Lung (tissue), 12 donors: ENCODE results near the gene SEMA4D. TPM values are rescaled to one million over a fixed set of nuclear protein-coding genes. Genes with fewer than 3 reads are reported as not detected.

Experiments used
- ATAC-seq: fragments of 200-7000 bp; cut with Tn5 transposase; one replicate; pipeline ENCODE4 v1.9.1; 2020; ENCODE audit warnings: moderate number of reproducible peaks; ENCODE audit not compliant: insufficient read depth, low FRiP score
- DNase-seq, 3 donors: peaks; one replicate each; pipeline ENCODE4 v3.0.0-alpha.2; 2013 to 2017
- H3K27ac ChIP-seq, 2 donors: one replicate each; pipeline ENCODE4 v1.5.1; 2013; ENCODE audit warnings: mild to moderate bottlenecking in 2 of 2, moderate library complexity in 2 of 2, control low read depth in 1 of 2, inconsistent platforms in 1 of 2, low read depth in 1 of 2, low read length in 1 of 2
- H3K27me3 ChIP-seq, 3 donors: one replicate each; pipeline ENCODE4 v1.5.1; 2013; ENCODE audit warnings: low read length in 2 of 3; ENCODE audit not compliant: control insufficient read depth in 3 of 3, insufficient read depth in 3 of 3
- H3K36me3 ChIP-seq, 4 donors: one replicate each; pipeline ENCODE4 v1.5.1; 2013; ENCODE audit warnings: low read length in 4 of 4, mild to moderate bottlenecking in 1 of 4, moderate library complexity in 1 of 4; ENCODE audit not compliant: control insufficient read depth in 4 of 4, insufficient read depth in 4 of 4
- H3K4me1 ChIP-seq, 5 donors: one replicate each; pipeline ENCODE4 v1.5.1; 2013; ENCODE audit warnings: low read length in 5 of 5, mild to moderate bottlenecking in 2 of 5, moderate library complexity in 1 of 5; ENCODE audit not compliant: control insufficient read depth in 5 of 5, insufficient read depth in 5 of 5
- H3K4me3 ChIP-seq: one replicate; pipeline ENCODE4 v1.5.1; 2013; ENCODE audit warnings: mild to moderate bottlenecking, control low read depth, moderate library complexity
- H3K9ac ChIP-seq, 2 donors: one replicate each; pipeline ENCODE4 v1.5.1; 2013; ENCODE audit warnings: low read length in 2 of 2, control low read depth in 1 of 2; ENCODE audit not compliant: insufficient read depth in 1 of 2
- H3K9me3 ChIP-seq, 4 donors: one replicate each; pipeline ENCODE4 v1.5.1; 2013; ENCODE audit warnings: low read length in 3 of 4, mild to moderate bottlenecking in 1 of 4, moderate library complexity in 1 of 4; ENCODE audit not compliant: control insufficient read depth in 4 of 4, insufficient read depth in 3 of 4
- WGBS, 2 donors: extraction: QIAGEN DNeasy Blood & Tissue Kit; methylation state at CpG; one replicate each; pipeline ENCODE4 v1.1.7; 2013; 5-methylcytosine and 5-hydroxymethylcytosine counted together
- polyA plus RNA-seq, 2 donors: library from polyadenylated mRNA; stranded (reverse); fragments of 200-250 nt; gene quantifications; one replicate each; pipeline ENCODE4 v1.2.1, GENCODE V29; 2013
- total RNA-seq, 2 donors: library from RNA; depleted of rRNA in 1 of 2; stranded (reverse); fragments of >200 nt in 1 of 2; gene quantifications; one replicate each; pipeline ENCODE4 v1.2.1, GENCODE V29; 2014 to 2021
- TF ChIP-seq, protein P1 (sequence below): IDR thresholded peaks from 2 replicates; pipeline ENCODE4 v1.5.1; 2012; ENCODE audit warnings: mild to moderate bottlenecking; ENCODE audit errors: control extremely low read depth, extremely low read depth
- donor health status: control.
- donor health status: control.
- donor health status: Bipolar disorder and iron deficiency.
- donor health status: healthy.
- donor health status: DM: yes; HTN: yes; CAD: no.

The SEMA4D gene
- total and polyA plus RNA-seq, 4 donors = 6.7 to 61.5 (median 29.0) TPM

DNA sequence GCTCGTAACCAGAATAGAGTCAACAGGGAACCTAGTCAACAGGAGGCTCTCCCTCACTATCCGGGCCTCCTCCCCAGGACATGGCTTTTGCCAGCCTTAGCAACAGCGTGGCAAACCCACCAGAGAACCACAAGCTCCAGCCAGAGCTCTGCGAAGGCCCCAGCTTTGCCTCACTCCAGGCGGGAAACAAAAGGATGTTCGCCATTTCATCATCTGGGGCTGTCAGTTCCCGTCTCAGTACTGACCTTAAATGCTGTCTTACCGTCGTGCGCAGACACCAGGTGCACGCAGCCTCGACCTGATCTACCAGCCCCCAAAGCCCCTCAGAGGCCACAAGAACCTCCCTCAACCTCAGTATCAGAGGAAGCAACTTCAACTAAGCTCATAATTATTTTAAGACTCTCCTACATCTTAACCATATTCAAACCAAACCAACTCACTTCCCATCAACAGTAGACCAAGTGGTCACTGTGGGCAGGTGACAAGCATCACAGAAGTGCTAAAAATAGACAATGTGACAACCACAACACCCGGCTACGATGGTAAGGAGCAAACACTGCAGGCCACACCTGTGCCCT is 71.4 kb downstream of the SEMA4D start:
- Histone ChIP-seq H3K27me3 (no peaks in the 10 kb centered on the region), H3K4me1 (no peaks in the 10 kb centered on the region), H3K4me3 (no peak overlapping the region), H3K27ac (no peak overlapping the region), H3K9me3 (no peaks in the 10 kb centered on the region), H3K36me3 (peaks cover 0 to 3% (median 0%) of the 10 kb centered on the region in 4 donors), H3K9ac (no peak overlapping the region)
- DNase-seq = no peak
- TF ChIP-seq, protein P1, sequence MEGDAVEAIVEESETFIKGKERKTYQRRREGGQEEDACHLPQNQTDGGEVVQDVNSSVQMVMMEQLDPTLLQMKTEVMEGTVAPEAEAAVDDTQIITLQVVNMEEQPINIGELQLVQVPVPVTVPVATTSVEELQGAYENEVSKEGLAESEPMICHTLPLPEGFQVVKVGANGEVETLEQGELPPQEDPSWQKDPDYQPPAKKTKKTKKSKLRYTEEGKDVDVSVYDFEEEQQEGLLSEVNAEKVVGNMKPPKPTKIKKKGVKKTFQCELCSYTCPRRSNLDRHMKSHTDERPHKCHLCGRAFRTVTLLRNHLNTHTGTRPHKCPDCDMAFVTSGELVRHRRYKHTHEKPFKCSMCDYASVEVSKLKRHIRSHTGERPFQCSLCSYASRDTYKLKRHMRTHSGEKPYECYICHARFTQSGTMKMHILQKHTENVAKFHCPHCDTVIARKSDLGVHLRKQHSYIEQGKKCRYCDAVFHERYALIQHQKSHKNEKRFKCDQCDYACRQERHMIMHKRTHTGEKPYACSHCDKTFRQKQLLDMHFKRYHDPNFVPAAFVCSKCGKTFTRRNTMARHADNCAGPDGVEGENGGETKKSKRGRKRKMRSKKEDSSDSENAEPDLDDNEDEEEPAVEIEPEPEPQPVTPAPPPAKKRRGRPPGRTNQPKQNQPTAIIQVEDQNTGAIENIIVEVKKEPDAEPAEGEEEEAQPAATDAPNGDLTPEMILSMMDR = no peak
- WGBS, 2 donors = 25 to 58% methylated on average over 14 of the region's 14 CpGs
- no peak for ATAC-seq

DNA sequence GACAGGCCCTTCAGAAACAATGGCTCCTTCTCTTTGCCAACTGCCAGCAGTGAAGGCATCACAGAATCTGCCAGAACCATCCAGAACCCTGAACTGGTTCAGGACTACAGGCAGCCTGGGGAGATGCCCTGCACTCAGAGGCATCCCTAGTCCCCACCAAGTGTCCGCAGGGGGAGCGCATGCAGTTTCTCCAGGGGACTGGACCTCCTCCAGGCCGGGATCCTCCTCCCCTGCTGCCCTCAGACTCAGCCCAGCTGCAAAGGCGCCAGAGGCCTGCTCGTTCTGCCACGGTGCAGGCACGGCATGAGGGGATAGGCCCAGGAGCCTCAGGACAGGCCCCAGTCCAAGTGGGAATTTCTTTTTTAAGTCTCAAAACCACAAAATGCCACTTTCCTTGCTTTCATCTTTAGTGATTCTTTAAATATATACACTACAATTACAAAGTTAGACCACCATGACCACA is 72.0 kb downstream of the SEMA4D start:
- H3K9ac ChIP-seq = no peak overlapping the region
- H3K27me3 ChIP-seq = no peaks in the 10 kb centered on the region
- DNase-seq (peak in 1 of 3 donors; percentile 25), ATAC-seq (no peak)
- 82 to 84% methylated on average over 7 of the region's 7 CpGs for WGBS, 2 donors
- no peak overlapping the region for H3K27ac ChIP-seq
- no peak overlapping the region for H3K4me3 ChIP-seq
- TF ChIP-seq, protein P1 = no peak
- H3K4me1 ChIP-seq = no peaks in the 10 kb centered on the region
- H3K9me3 ChIP-seq = no peaks in the 10 kb centered on the region
- H3K36me3 ChIP-seq = peaks cover 0 to 3% (median 0%) of the 10 kb centered on the region in 4 donors

DNA sequence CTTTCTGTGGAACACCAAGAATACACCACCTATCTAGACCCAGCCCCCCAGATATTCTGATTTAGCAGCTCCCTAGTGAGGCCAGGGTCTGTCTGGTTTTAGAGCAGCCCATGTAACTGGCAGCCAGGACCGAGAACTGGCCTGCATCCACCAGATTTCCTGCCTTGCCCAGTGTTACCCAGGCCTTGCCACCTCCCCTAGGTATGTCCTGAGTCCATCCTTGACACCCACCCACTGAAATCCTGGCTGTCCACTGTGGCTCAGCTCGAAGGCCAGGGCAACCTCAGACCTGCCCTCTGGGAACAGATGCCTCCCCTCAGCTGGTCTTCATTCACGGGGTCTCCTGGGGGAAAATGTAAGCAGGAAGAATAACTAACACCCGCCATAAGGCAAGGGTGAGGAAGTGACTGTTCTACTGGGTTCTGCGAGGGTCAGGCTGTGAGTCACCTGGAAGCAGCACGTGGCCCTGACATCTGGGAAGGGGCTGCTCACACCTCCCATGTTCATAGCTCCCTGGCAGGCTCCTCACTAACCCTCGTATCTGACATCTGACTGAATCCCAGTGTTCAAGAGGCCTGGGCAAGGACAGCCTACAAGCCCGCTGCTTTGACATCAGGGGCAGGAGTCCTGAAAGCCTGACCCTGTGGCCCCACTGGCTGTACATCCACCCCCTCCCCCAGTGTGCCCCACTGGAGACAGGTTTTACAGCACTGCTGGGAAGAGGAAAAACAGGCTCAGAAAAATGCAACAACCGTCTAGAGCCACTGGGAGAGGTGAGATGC is 72.7 kb downstream of the SEMA4D start:
- 50 to 58% methylated on average over 9 of the region's 9 CpGs for WGBS, 2 donors
- ATAC-seq (no peak), DNase-seq (no peak)
- TF ChIP-seq, protein P1 = no peak
- H3K27me3 ChIP-seq = no peaks in the 10 kb centered on the region
- peaks cover 0 to 3% (median 0%) of the 10 kb centered on the region in 4 donors for H3K36me3 ChIP-seq
- H3K4me3 ChIP-seq = no peak overlapping the region
- H3K27ac ChIP-seq = no peak overlapping the region
- no peak overlapping the region for H3K9ac ChIP-seq
- H3K4me1 ChIP-seq = no peaks in the 10 kb centered on the region
- H3K9me3 ChIP-seq = no peaks in the 10 kb centered on the region
